ENCODE data around the gene TMEM121. TPM values are rescaled to one million over a fixed set of nuclear protein-coding genes. Genes with fewer than 3 reads are reported as not detected.
"Not testable (repeated sequence)": the region's sequence is repeated elsewhere in the genome, so short reads cannot be mapped to it uniquely, and the experiment has no call there.

The TMEM121 gene
- total and polyA plus RNA-seq, 2 of the 8 experiments (the other 6 are each of a cell fraction or from before 2014, with no cell fraction given), result 1.9 TPM; not detected in 1

- H2AK5ac ChIP-seq (ENCODE audit: low read depth, low read length); H2AFZ ChIP-seq (ENCODE audit: low read length); H4K8ac ChIP-seq (ENCODE audit: extremely low read depth, insufficient read depth, low read length); H3K27ac ChIP-seq (ENCODE audit: low read depth, low read length); POLR2A ChIA-PET (ENCODE audit: partially characterized antibody); H4K91ac ChIP-seq (replicated peaks; ENCODE audit: insufficient read length, low read length); DNase-seq (ENCODE audit: low read depth in 1 of 2, low spot score in 2 of 2); H3K4me1 ChIP-seq (replicated peaks in 1 of 4; ENCODE audit: control insufficient read depth in 3 of 4, insufficient read depth in 4 of 4, low read length in 3 of 4); H3K4me2 ChIP-seq (ENCODE audit: insufficient read depth in 1 of 2, low read depth in 2 of 2, low read length in 2 of 2); CTCF ChIA-PET (ENCODE audit: partially characterized antibody); H3K79me1 ChIP-seq (ENCODE audit: low read depth, low read length); H3K18ac ChIP-seq (ENCODE audit: extremely low read depth, low read length); H2BK20ac ChIP-seq (ENCODE audit: low read length); H3K4me3 ChIP-seq (ENCODE audit: extremely low read depth in 1 of 4, insufficient read depth in 2 of 4, low read depth in 3 of 4, low read length in 4 of 4); H3K27me3 ChIP-seq (replicated peaks in 1 of 4; ENCODE audit: control insufficient read depth in 3 of 4, extremely low read depth in 1 of 4, insufficient read depth in 3 of 4, low read length in 3 of 4); FAIRE-seq; H3K23ac ChIP-seq (ENCODE audit: insufficient read length); H3K9ac ChIP-seq (replicated peaks in 1 of 4; ENCODE audit: extremely low read depth in 1 of 4, low read depth in 3 of 4, low read length in 3 of 4); H2BK12ac ChIP-seq (ENCODE audit: low read depth, low read length); H3K79me2 ChIP-seq (ENCODE audit: control insufficient read depth in 1 of 2, insufficient read depth in 2 of 2, low read length in 2 of 2); H2BK15ac ChIP-seq (ENCODE audit: low read length); H2BK5ac ChIP-seq (ENCODE audit: low read depth, low read length); H3K56ac ChIP-seq (replicated peaks; ENCODE audit: insufficient read length, low read depth, low read length); H2BK120ac ChIP-seq (replicated peaks; ENCODE audit: low read depth, low read length); H3K14ac ChIP-seq (ENCODE audit: insufficient read length); H3K36me3 ChIP-seq (ENCODE audit: control insufficient read depth in 2 of 4, insufficient read depth in 4 of 4, low read length in 3 of 4); H4K5ac ChIP-seq (ENCODE audit: insufficient read length, low read depth, low read length); H3K4ac ChIP-seq (replicated peaks; ENCODE audit: insufficient read length, low read depth, low read length): not testable (repeated sequence)
- peaks cover 40 to 82% of the 10 kb centered on the region in 2 experiments for H3K9me3 ChIP-seq (ENCODE audit: insufficient read depth in 2 of 2, low read depth in 1 of 2, low read length in 1 of 2)
- H4K20me1 ChIP-seq (replicated peaks in 1 of 2; ENCODE audit: control insufficient read depth in 1 of 2, insufficient read depth in 2 of 2, low read length in 2 of 2), result peaks cover 0 to 14% of the 10 kb centered on the region in 2 experiments
- WGBS, 2 experiments (ENCODE audit: extremely low coverage in 1 of 2, insufficient coverage in 1 of 2, insufficient read length in 1 of 2, insufficient replicate concordance in 2 of 2, low coverage in 1 of 2, low lambda C conversion rate in 2 of 2, missing lambda C conversion rate in 1 of 2), result 85% methylated on average over 11 of the region's 34 CpGs; no CpG with 5 or more reads in 1 of the 2 experiments
- peaks cover 40% of the 10 kb centered on the region; the same call in 1 of the 2 replicates for H3K23me2 ChIP-seq (ENCODE audit: low read depth, low read length)
Observed at GRCh38 chr14:105566248-105567163, 40.1 kb downstream of the TMEM121 start.

All from H1 (cell line).